SH-SY5Y (cell line): ENCODE data around the gene PKIG.

ENCODE experiments used
- GATA2 ChIP-seq: IDR thresholded peaks from 2 replicates; pipeline ENCODE4 v1.6.1; 2011; ENCODE audit warnings: mild to moderate bottlenecking, low read depth, low read length
- GATA3 ChIP-seq: IDR thresholded peaks from 2 replicates; pipeline ENCODE4 v1.6.1; 2011; ENCODE audit warnings: low read depth, mild to moderate bottlenecking, low read length, moderate library complexity

- TF ChIP-seq GATA2 = no peak
- TF ChIP-seq GATA3 = no peak
Observed at GRCh38 chr20:44657875-44658274, 75.5 kb downstream of the PKIG start.
